SJSA1 (cell line): ENCODE results near the gene NDFIP1. TPM values are rescaled to one million over a fixed set of nuclear protein-coding genes. Genes with fewer than 3 reads are reported as not detected.
"Not testable (repeated sequence)": the region's sequence is repeated elsewhere in the genome, so short reads cannot be mapped to it uniquely, and the experiment has no call there.

Source experiments
- DNase-seq, 2 experiments: peaks; one replicate each; pipeline ENCODE4 v3.0.0-alpha.2; 2015 to 2020; ENCODE audit warnings: low spot score in 2 of 2, low read depth in 1 of 2
- H3K27ac ChIP-seq: fragments of 250-450 bp; sonication (Bioruptor Pico); 2 replicates; pipeline ENCODE4 v1.5.1; 2020; ENCODE audit warnings: mild to moderate bottlenecking, moderate library complexity
- H3K27me3 ChIP-seq: fragments of 250-450 bp; sonication (Bioruptor Pico); replicated peaks from 2 replicates; pipeline ENCODE4 v1.5.1; 2020; ENCODE audit warnings: mild to moderate bottlenecking, moderate library complexity
- H3K36me3 ChIP-seq: fragments of 250-450 bp; sonication (Bioruptor Pico); 2 replicates; pipeline ENCODE4 v1.5.1; 2020; ENCODE audit warnings: mild to moderate bottlenecking
- H3K4me1 ChIP-seq: fragments of 250-450 bp; sonication (Bioruptor Pico); replicated peaks from 2 replicates; pipeline ENCODE4 v1.6.1; 2021; ENCODE audit warnings: mild to moderate bottlenecking
- H3K4me3 ChIP-seq: fragments of 250-450 bp; sonication (Bioruptor Pico); 2 replicates; pipeline ENCODE4 v1.5.1; 2020; ENCODE audit warnings: mild to moderate bottlenecking
- H3K9me3 ChIP-seq: fragments of 250-450 bp; sonication (Bioruptor Pico); replicated peaks from 2 replicates; pipeline ENCODE4 v1.5.1; 2020; ENCODE audit warnings: mild to moderate bottlenecking
- total RNA-seq: library from RNA; depleted of rRNA; stranded (reverse); fragments of >200 nt; shearing (Covaris generic); gene quantifications from 2 replicates; pipeline ENCODE4 v1.2.3, GENCODE V29; 2014

Gene NDFIP1
- total RNA-seq, 1 experiment from 2014 or later: 76.1 TPM

GRCh38 chr5:142143878-142144277 lies 35.3 kb downstream of the NDFIP1 start:
- Histone ChIP-seq H3K4me3 (no peak overlapping the region), H3K4me1 (no peaks in the 10 kb centered on the region), H3K27me3 (no peaks in the 10 kb centered on the region), H3K9me3 (no peaks in the 10 kb centered on the region), H3K36me3 (peaks cover 69% of the 10 kb centered on the region), H3K27ac (no peak overlapping the region)
- no peak for DNase-seq

GRCh38 chr5:142145106-142145900 lies 36.7 kb downstream of the NDFIP1 start:
- Histone ChIP-seq H3K4me1 (no peaks in the 10 kb centered on the region), H3K4me3 (no peak overlapping the region), H3K9me3 (no peaks in the 10 kb centered on the region), H3K27me3 (no peaks in the 10 kb centered on the region), H3K27ac (no peak overlapping the region), H3K36me3 (peaks cover 59% of the 10 kb centered on the region)
- peak; percentile 61 to 79 for DNase-seq

- H3K4me1 ChIP-seq: peaks cover 33% of the 10 kb centered on the region
- peaks cover 38% of the 10 kb centered on the region for H3K36me3 ChIP-seq
- H3K27ac ChIP-seq: no peak overlapping the region
- no peaks in the 10 kb centered on the region for H3K27me3 ChIP-seq
- DNase-seq: no peak
- no peaks in the 10 kb centered on the region for H3K9me3 ChIP-seq
- no peak overlapping the region for H3K4me3 ChIP-seq
Observed at GRCh38 chr5:142149363-142149762, 40.8 kb downstream of the NDFIP1 start.

- peaks cover 37% of the 10 kb centered on the region for H3K4me1 ChIP-seq
- no peak overlapping the region for H3K4me3 ChIP-seq
- H3K27ac ChIP-seq: no peak overlapping the region
- no peaks in the 10 kb centered on the region for H3K27me3 ChIP-seq
- no peaks in the 10 kb centered on the region for H3K9me3 ChIP-seq
- peaks cover 34% of the 10 kb centered on the region for H3K36me3 ChIP-seq
- DNase-seq: no peak
Observed at GRCh38 chr5:142150431-142150830, 41.9 kb downstream of the NDFIP1 start.

- peak; percentile 74 to 79 for DNase-seq
- H3K9me3 ChIP-seq: no peaks in the 10 kb centered on the region
- H3K4me1 ChIP-seq: peaks cover 37% of the 10 kb centered on the region
- H3K27me3 ChIP-seq: no peaks in the 10 kb centered on the region
- H3K4me3 ChIP-seq: no peak overlapping the region
- H3K36me3 ChIP-seq: peaks cover 23% of the 10 kb centered on the region
- peak overlapping the region; percentile 33 for H3K27ac ChIP-seq
Observed at GRCh38 chr5:142151436-142152383, 43.1 kb downstream of the NDFIP1 start.

- peak in 1 of 2 experiments; percentile 34 for DNase-seq
- no peaks in the 10 kb centered on the region for H3K27me3 ChIP-seq
- no peaks in the 10 kb centered on the region for H3K9me3 ChIP-seq
- no peak overlapping the region for H3K4me3 ChIP-seq
- H3K4me1 ChIP-seq: peaks cover 37% of the 10 kb centered on the region
- H3K27ac ChIP-seq: peak overlapping the region; percentile 60
- peaks cover 16% of the 10 kb centered on the region for H3K36me3 ChIP-seq
Observed at GRCh38 chr5:142152384-142152732, 43.8 kb downstream of the NDFIP1 start.

GRCh38 chr5:142153674-142154448 lies 45.3 kb downstream of the NDFIP1 start:
- DNase-seq: peak in 1 of 2 experiments; percentile 57
- Histone ChIP-seq H3K27ac (peak overlapping the region; percentile 60), H3K4me3 (no peak overlapping the region), H3K27me3 (no peaks in the 10 kb centered on the region), H3K4me1 (peaks cover 41% of the 10 kb centered on the region), H3K36me3 (peaks cover 6% of the 10 kb centered on the region), H3K9me3 (no peaks in the 10 kb centered on the region)

GRCh38 chr5:142154449-142154841 lies 45.9 kb downstream of the NDFIP1 start:
- H3K4me3 ChIP-seq, H3K27me3 ChIP-seq, H3K36me3 ChIP-seq, H3K9me3 ChIP-seq: not testable (repeated sequence)
- DNase-seq: peak; percentile 62 to 65
- H3K27ac ChIP-seq: peak overlapping the region; percentile 60
- H3K4me1 ChIP-seq: peaks cover 47% of the 10 kb centered on the region

- Histone ChIP-seq H3K4me1 (peaks cover 40% of the 10 kb centered on the region), H3K27ac (no peak overlapping the region)
- no peak for DNase-seq
Observed at GRCh38 chr5:142156839-142157463, 48.4 kb downstream of the NDFIP1 start.

GRCh38 chr5:142159354-142159753 lies 50.8 kb downstream of the NDFIP1 start:
- peaks cover 6% of the 10 kb centered on the region for H3K36me3 ChIP-seq

More at GRCh38 chr5:142156839-142157463, 48.4 kb downstream of the NDFIP1 start:
- H3K36me3 ChIP-seq: peaks cover 6% of the 10 kb centered on the region
- no peak overlapping the region for H3K4me3 ChIP-seq
- no peaks in the 10 kb centered on the region for H3K9me3 ChIP-seq
- H3K27me3 ChIP-seq: no peaks in the 10 kb centered on the region

GRCh38 chr5:142164315-142164714 lies 55.7 kb downstream of the NDFIP1 start:
- Histone ChIP-seq H3K27me3 (no peaks in the 10 kb centered on the region), H3K36me3 (no peaks in the 10 kb centered on the region), H3K4me1 (peaks cover 5% of the 10 kb centered on the region; the same call in 1 of the 2 replicates), H3K27ac (no peak overlapping the region), H3K9me3 (no peaks in the 10 kb centered on the region), H3K4me3 (no peak overlapping the region)
- DNase-seq: no peak

More at GRCh38 chr5:142159354-142159753, 50.8 kb downstream of the NDFIP1 start:
- H3K27me3 ChIP-seq: no peaks in the 10 kb centered on the region
- H3K4me3 ChIP-seq: no peak overlapping the region
- no peak for DNase-seq
- H3K27ac ChIP-seq: no peak overlapping the region
- H3K4me1 ChIP-seq: peaks cover 17% of the 10 kb centered on the region
- H3K9me3 ChIP-seq: no peaks in the 10 kb centered on the region

GRCh38 chr5:142166754-142167153 lies 58.2 kb downstream of the NDFIP1 start:
- Histone ChIP-seq H3K27ac (no peak overlapping the region), H3K27me3 (no peaks in the 10 kb centered on the region), H3K4me1 (peaks cover 4% of the 10 kb centered on the region), H3K36me3 (no peaks in the 10 kb centered on the region), H3K9me3 (no peaks in the 10 kb centered on the region; the same call in 1 of the 2 replicates), H3K4me3 (no peak overlapping the region)
- DNase-seq: no peak

- no peaks in the 10 kb centered on the region for H3K36me3 ChIP-seq
- H3K4me1 ChIP-seq: peaks cover 4% of the 10 kb centered on the region
- H3K27ac ChIP-seq: no peak overlapping the region
- no peak overlapping the region for H3K4me3 ChIP-seq
- no peak for DNase-seq
- no peaks in the 10 kb centered on the region; the same call in 1 of the 2 replicates for H3K9me3 ChIP-seq
- H3K27me3 ChIP-seq: no peaks in the 10 kb centered on the region
Observed at GRCh38 chr5:142167458-142167857, 58.9 kb downstream of the NDFIP1 start.
